Vagina (tissue), 2 donors: ENCODE results near the gene PPM1G.

Experiments
- POLR2AphosphoS5 ChIP-seq, 2 donors: sonication (generic); formaldehyde crosslinking; IDR thresholded peaks; one replicate each; pipeline ENCODE4 v1.9.0; 2017; ENCODE audit warnings: antibody characterized with exemption in 2 of 2, mild to moderate bottlenecking in 2 of 2, low read depth in 1 of 2; ENCODE audit not compliant: insufficient read depth in 1 of 2
- TF ChIP-seq, protein P1 (sequence below), 3 experiments: fragments of 450-650 bp in 2 of 3; fragments of 200-600 bp in 1 of 3; sonication (generic) in 1 of 3; IDR thresholded peaks; one replicate each; pipeline ENCODE4 v1.5.1; 2017 to 2019; ENCODE audit warnings: antibody characterized with exemption in 3 of 3, mild to moderate bottlenecking in 2 of 3, moderate library complexity in 2 of 3

DNA sequence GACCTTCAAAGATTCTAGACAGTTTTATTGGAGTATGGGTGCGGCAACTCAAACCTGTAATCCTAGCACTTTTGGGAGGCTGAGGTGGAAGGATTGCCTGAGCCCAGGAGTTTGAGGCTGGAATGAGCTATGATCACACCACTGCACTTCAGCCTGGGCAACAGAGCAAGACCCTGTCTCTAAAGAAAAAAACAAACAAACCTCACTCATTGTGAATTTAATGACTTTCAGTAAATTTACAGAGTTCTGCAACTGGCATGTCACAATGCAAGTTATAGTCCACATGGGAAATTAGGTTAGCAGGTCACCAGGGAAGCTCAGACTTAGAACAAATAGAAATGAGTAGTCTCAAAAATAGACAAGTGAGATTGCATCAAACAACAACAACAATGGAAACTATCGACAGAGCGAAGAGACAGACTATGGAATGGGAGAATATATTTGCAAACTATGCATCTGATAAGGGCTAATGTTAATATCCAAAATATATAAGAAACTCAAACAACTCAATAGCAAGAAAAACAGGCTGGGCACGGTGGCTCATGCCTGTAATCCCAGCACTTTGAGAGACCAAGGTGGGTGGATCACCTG is 12.4 kb upstream of the PPM1G start:
- no peak for TF ChIP-seq POLR2AphosphoS5 (IDR thresholded peaks at IDR 0.05; ENCODE audit: insufficient read depth in 1 of 2, low read depth in 1 of 2)
- TF ChIP-seq, protein P1, sequence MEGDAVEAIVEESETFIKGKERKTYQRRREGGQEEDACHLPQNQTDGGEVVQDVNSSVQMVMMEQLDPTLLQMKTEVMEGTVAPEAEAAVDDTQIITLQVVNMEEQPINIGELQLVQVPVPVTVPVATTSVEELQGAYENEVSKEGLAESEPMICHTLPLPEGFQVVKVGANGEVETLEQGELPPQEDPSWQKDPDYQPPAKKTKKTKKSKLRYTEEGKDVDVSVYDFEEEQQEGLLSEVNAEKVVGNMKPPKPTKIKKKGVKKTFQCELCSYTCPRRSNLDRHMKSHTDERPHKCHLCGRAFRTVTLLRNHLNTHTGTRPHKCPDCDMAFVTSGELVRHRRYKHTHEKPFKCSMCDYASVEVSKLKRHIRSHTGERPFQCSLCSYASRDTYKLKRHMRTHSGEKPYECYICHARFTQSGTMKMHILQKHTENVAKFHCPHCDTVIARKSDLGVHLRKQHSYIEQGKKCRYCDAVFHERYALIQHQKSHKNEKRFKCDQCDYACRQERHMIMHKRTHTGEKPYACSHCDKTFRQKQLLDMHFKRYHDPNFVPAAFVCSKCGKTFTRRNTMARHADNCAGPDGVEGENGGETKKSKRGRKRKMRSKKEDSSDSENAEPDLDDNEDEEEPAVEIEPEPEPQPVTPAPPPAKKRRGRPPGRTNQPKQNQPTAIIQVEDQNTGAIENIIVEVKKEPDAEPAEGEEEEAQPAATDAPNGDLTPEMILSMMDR (IDR thresholded peaks at IDR 0.05): no peak
